H9 (cell line): ENCODE measurements around the gene METTL9. TPM values are rescaled to one million over a fixed set of nuclear protein-coding genes. Genes with fewer than 3 reads are reported as not detected.
"Not testable (repeated sequence)": the region's sequence is repeated elsewhere in the genome, so short reads cannot be mapped to it uniquely, and the experiment has no call there.

ENCODE experiments used
- DNase-seq: peaks from one replicate; pipeline ENCODE4 v3.0.0-alpha.2; 2017
- H2AFZ ChIP-seq: one replicate; pipeline ENCODE4 v1.6.1; 2013; ENCODE audit warnings: mild to moderate bottlenecking, low read length, control low read depth, moderate library complexity
- H2AK5ac ChIP-seq: 2 replicates; pipeline ENCODE4 v1.6.1; 2013; ENCODE audit warnings: low read length, control low read depth, mixed read lengths; ENCODE audit not compliant: insufficient read length
- H2BK120ac ChIP-seq: one replicate; pipeline ENCODE4 v1.6.1; 2013; ENCODE audit warnings: low read depth, mild to moderate bottlenecking, low read length, control low read depth, inconsistent platforms; ENCODE audit not compliant: poor library complexity, severe bottlenecking
- H2BK12ac ChIP-seq: 2 replicates; pipeline ENCODE4 v1.6.1; 2013; ENCODE audit warnings: low read length, control low read depth, mixed read lengths, low read depth; ENCODE audit not compliant: insufficient read length
- H2BK15ac ChIP-seq: 2 replicates; pipeline ENCODE4 v1.6.1; 2013; ENCODE audit warnings: low read depth, low read length, control low read depth
- H2BK20ac ChIP-seq: one replicate; pipeline ENCODE4 v1.6.1; 2013; ENCODE audit warnings: low read depth, mild to moderate bottlenecking, low read length, control low read depth, inconsistent platforms; ENCODE audit not compliant: poor library complexity, severe bottlenecking
- H2BK5ac ChIP-seq: 2 replicates; pipeline ENCODE4 v1.6.1; 2013; ENCODE audit warnings: low read length, control low read depth, mixed read lengths; ENCODE audit not compliant: insufficient read length
- H3K14ac ChIP-seq: 2 replicates; pipeline ENCODE4 v1.6.1; 2013; ENCODE audit warnings: low read length, control low read depth; ENCODE audit not compliant: insufficient read depth
- H3K18ac ChIP-seq: 2 replicates; pipeline ENCODE4 v1.6.1; 2013; ENCODE audit warnings: low read depth, mild to moderate bottlenecking, mixed read lengths, low read length, control low read depth; ENCODE audit not compliant: insufficient read length
- H3K23ac ChIP-seq: 2 replicates; pipeline ENCODE4 v1.6.1; 2013; ENCODE audit warnings: low read length, control low read depth, mixed read lengths, low read depth; ENCODE audit not compliant: insufficient read length
- H3K23me2 ChIP-seq: 2 replicates; pipeline ENCODE4 v1.6.1; 2013; ENCODE audit warnings: low read depth, mild to moderate bottlenecking, mixed read lengths, low read length, control low read depth; ENCODE audit not compliant: insufficient read length, poor library complexity, severe bottlenecking
- H3K27ac ChIP-seq: 2 replicates; pipeline ENCODE4 v1.5.1; 2013; ENCODE audit warnings: low read length, control low read depth, mixed read lengths, low read depth; ENCODE audit not compliant: insufficient read length
- H3K27me3 ChIP-seq: 2 replicates; pipeline ENCODE4 v1.6.1; 2013; ENCODE audit warnings: low read length, control low read depth, inconsistent platforms; ENCODE audit not compliant: insufficient read depth
- H3K4ac ChIP-seq: 2 replicates; pipeline ENCODE4 v1.6.1; 2013; ENCODE audit warnings: low read depth, mild to moderate bottlenecking, control low read depth, inconsistent platforms, low read length, moderate library complexity
- H3K4me1 ChIP-seq: 2 replicates; pipeline ENCODE4 v1.6.1; 2013; ENCODE audit warnings: low read length, control low read depth, inconsistent platforms; ENCODE audit not compliant: insufficient read depth
- H3K4me2 ChIP-seq: 2 replicates; pipeline ENCODE4 v1.6.1; 2013; ENCODE audit warnings: low read length, control low read depth, mixed read lengths; ENCODE audit not compliant: insufficient read length, insufficient read depth
- H3K56ac ChIP-seq: 2 replicates; pipeline ENCODE4 v1.6.1; 2013; ENCODE audit warnings: low read depth, mild to moderate bottlenecking, mixed read lengths, low read length, control low read depth; ENCODE audit not compliant: insufficient read length
- H3K79me1 ChIP-seq: 2 replicates; pipeline ENCODE4 v1.6.1; 2013; ENCODE audit warnings: low read depth, mild to moderate bottlenecking, moderate library complexity, low read length, control low read depth, inconsistent platforms; ENCODE audit not compliant: insufficient read depth, poor library complexity, severe bottlenecking
- H3K79me2 ChIP-seq: 2 replicates; pipeline ENCODE4 v1.6.1; 2013; ENCODE audit warnings: low read length, control low read depth, inconsistent platforms; ENCODE audit not compliant: insufficient read depth
- H3K9ac ChIP-seq: 2 replicates; pipeline ENCODE4 v1.6.1; 2013; ENCODE audit warnings: low read length, control low read depth, mixed read lengths; ENCODE audit not compliant: insufficient read length; ENCODE audit errors: extremely low read depth
- H3K9me3 ChIP-seq: one replicate; pipeline ENCODE4 v1.6.1; 2013; ENCODE audit warnings: low read depth, low read length, inconsistent platforms; ENCODE audit not compliant: control insufficient read depth
- H3T11ph ChIP-seq: one replicate; pipeline ENCODE4 v1.6.1; 2013; ENCODE audit warnings: mild to moderate bottlenecking, low read length, control low read depth, inconsistent platforms
- H4K20me1 ChIP-seq: one replicate; pipeline ENCODE4 v1.6.1; 2013; ENCODE audit not compliant: control insufficient read depth, insufficient read length, insufficient read depth
- H4K5ac ChIP-seq: 2 replicates; pipeline ENCODE4 v1.6.1; 2013; ENCODE audit warnings: low read depth, mild to moderate bottlenecking, mixed read lengths, low read length, control low read depth; ENCODE audit not compliant: insufficient read length
- H4K8ac ChIP-seq: replicated peaks from 2 replicates; pipeline ENCODE4 v1.6.1; 2013; ENCODE audit warnings: low read length, control low read depth, mixed read lengths, low read depth; ENCODE audit not compliant: insufficient read length
- H4K91ac ChIP-seq: 2 replicates; pipeline ENCODE4 v1.6.1; 2013; ENCODE audit warnings: low read depth, mild to moderate bottlenecking, moderate library complexity, mixed read lengths, low read length, control low read depth; ENCODE audit not compliant: insufficient read length
- H3K27ac Mint-ChIP-seq, 3 experiments: 2 replicates in 2 of 3; 3 replicates in 1 of 3; pipeline ENCODE4 v1.8.0; 2020 to 2021; ENCODE audit warnings: mixed read lengths in 3 of 3, mild to moderate bottlenecking in 1 of 3, moderate library complexity in 1 of 3
- H3K27me3 Mint-ChIP-seq: 2 replicates; pipeline ENCODE4 v1.8.0; 2021; ENCODE audit warnings: low read depth, mild to moderate bottlenecking, moderate library complexity, mixed read lengths
- H3K36me3 Mint-ChIP-seq, 3 experiments: 2 replicates in 2 of 3; 3 replicates in 1 of 3; pipeline ENCODE4 v1.8.0; 2020 to 2021; ENCODE audit warnings: low read depth in 3 of 3, mixed read lengths in 3 of 3; ENCODE audit not compliant: insufficient read depth in 1 of 3
- H3K4me1 Mint-ChIP-seq, 2 experiments: 2 replicates each; pipeline ENCODE4 v1.8.0; 2020; ENCODE audit warnings: mixed read lengths in 2 of 2
- H3K4me3 Mint-ChIP-seq, 2 experiments: 2 replicates in 1 of 2; 3 replicates in 1 of 2; pipeline ENCODE4 v1.8.0; 2020 to 2021; ENCODE audit warnings: mild to moderate bottlenecking in 2 of 2, mixed read lengths in 2 of 2, moderate library complexity in 1 of 2
- H3K9me3 Mint-ChIP-seq, 2 experiments: 2 replicates in 1 of 2; 3 replicates in 1 of 2; pipeline ENCODE4 v1.8.0; 2020; ENCODE audit warnings: mild to moderate bottlenecking in 2 of 2, mixed read lengths in 2 of 2, moderate library complexity in 1 of 2
- WGBS: extraction: QIAGEN DNeasy Blood & Tissue Kit; methylation state at CpG from one replicate; pipeline ENCODE4 v1.1.7; 2013; ENCODE audit warnings: missing lambda C conversion rate, low lambda C conversion rate, mixed read lengths; ENCODE audit not compliant: insufficient read length; ENCODE audit errors: extremely low coverage; 5-methylcytosine and 5-hydroxymethylcytosine counted together
- total RNA-seq: library from RNA; stranded (reverse); gene quantifications from 2 replicates; pipeline ENCODE4 v1.2.1, GENCODE V29; 2021

METTL9 gene
- total RNA-seq, 1 experiment from 2014 or later: 108 TPM

GRCh38 chr16:21556026-21556595, 43.3 kb upstream of the METTL9 start:
- not testable (repeated sequence) for H3K23me2 ChIP-seq, H4K20me1 ChIP-seq, H3K56ac ChIP-seq, H3K27me3 ChIP-seq, H3K18ac ChIP-seq, H3K4me2 ChIP-seq, H3K36me3 Mint-ChIP-seq, H2BK120ac ChIP-seq, H4K8ac ChIP-seq, H2BK12ac ChIP-seq, H3K14ac ChIP-seq, H3K23ac ChIP-seq, H3K27ac Mint-ChIP-seq, H2BK15ac ChIP-seq, H4K91ac ChIP-seq, H3T11ph ChIP-seq, H3K9ac ChIP-seq, H2AK5ac ChIP-seq, H3K27ac ChIP-seq, H3K79me1 ChIP-seq, H3K4ac ChIP-seq, H3K4me3 Mint-ChIP-seq, H3K9me3 ChIP-seq, H3K4me1 ChIP-seq, H3K79me2 ChIP-seq, H2AFZ ChIP-seq, H2BK5ac ChIP-seq, H2BK20ac ChIP-seq, H4K5ac ChIP-seq, H3K9me3 Mint-ChIP-seq
- peak; percentile 10 for DNase-seq
- WGBS: no CpG with 5 or more reads among the region's 4 CpGs
- H3K4me1 Mint-ChIP-seq: peaks cover 11 to 16% of the 10 kb centered on the region in 2 experiments
- H3K27me3 Mint-ChIP-seq: peaks cover 27% of the 10 kb centered on the region

- not testable (repeated sequence) for H3K4me1 ChIP-seq, H3K9ac ChIP-seq, H3K4me2 ChIP-seq, H2AK5ac ChIP-seq, H3K4me3 Mint-ChIP-seq, H2BK12ac ChIP-seq, H3K27ac ChIP-seq, H4K5ac ChIP-seq, H3K23me2 ChIP-seq, H2BK5ac ChIP-seq, H4K91ac ChIP-seq, H3K14ac ChIP-seq, H3T11ph ChIP-seq, H2BK15ac ChIP-seq, H2BK20ac ChIP-seq, H3K27me3 ChIP-seq, H3K9me3 Mint-ChIP-seq, H3K23ac ChIP-seq, H4K20me1 ChIP-seq, H3K18ac ChIP-seq, H3K4ac ChIP-seq, H3K27ac Mint-ChIP-seq, H4K8ac ChIP-seq, H3K36me3 Mint-ChIP-seq, H3K79me1 ChIP-seq, H3K56ac ChIP-seq, H2AFZ ChIP-seq, H3K79me2 ChIP-seq, H3K9me3 ChIP-seq, H2BK120ac ChIP-seq
- no CpG with 5 or more reads among the region's 25 CpGs for WGBS
- peaks cover 27% of the 10 kb centered on the region for H3K27me3 Mint-ChIP-seq
- peaks cover 11 to 16% of the 10 kb centered on the region in 2 experiments for H3K4me1 Mint-ChIP-seq
- peak; percentile 22 for DNase-seq
These were observed 42.6 kb upstream of the METTL9 start for GRCh38 chr16:21556651-21557241.
